Measurements from ENCODE around the gene TSPAN11.

DNA sequence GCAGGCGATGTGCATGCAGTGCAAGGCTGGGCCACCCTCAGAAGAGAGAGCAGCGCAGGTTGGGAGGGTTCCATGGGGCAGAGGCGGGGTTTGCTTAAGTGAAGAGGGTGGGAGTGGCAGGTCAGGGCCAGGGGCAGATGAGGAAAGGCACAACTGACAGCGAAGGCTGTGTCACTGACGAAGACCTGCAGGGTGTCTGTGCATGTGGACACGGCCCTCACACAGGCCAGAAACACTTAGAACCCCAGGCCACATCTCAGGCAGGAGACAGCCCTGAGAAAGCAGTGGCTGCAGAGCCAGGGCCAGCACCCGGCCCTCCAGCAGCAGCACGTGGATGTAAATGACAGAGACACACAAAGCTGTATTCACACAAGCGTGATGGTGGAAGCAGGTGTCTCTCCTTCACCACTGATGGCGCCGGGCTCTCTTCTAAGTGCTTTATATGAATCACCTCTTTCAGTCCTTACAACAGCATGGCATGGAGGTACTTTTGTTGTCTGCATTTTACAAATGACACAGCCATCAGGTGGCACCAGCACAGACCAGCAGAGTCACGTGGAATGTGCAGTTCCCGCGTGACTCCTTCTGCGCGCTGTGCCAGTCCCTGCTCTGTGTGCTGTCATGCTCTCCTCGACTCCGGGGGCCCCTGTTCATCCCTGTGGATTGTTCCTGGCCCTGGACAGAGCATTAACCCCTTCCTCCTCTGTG, 54.6 kb downstream of the TSPAN11 start:
- TF ChIP-seq HDGF (IDR thresholded peaks at IDR 0.05; ENCODE audit: borderline replicate concordance): no peak
- TF ChIP-seq SUZ12 (IDR thresholded peaks at IDR 0.05): no peak
- TF ChIP-seq NFRKB (IDR thresholded peaks at IDR 0.05): no peak
- no peak for TF ChIP-seq SP1 (IDR thresholded peaks at IDR 0.05)
- TF ChIP-seq FOXM1 (IDR thresholded peaks at IDR 0.05; ENCODE audit: borderline replicate concordance): no peak
- TF ChIP-seq ELF4 (IDR thresholded peaks at IDR 0.05): no peak
- no peak for TF ChIP-seq BHLHE40 (IDR thresholded peaks at IDR 0.05; ENCODE audit: borderline replicate concordance)
- TF ChIP-seq ARNT (IDR thresholded peaks at IDR 0.05): no peak

Measured in HEK293T (cell line).